GM23338 (cell line): ENCODE data around the gene FLNB. TPM values are rescaled to one million over a fixed set of nuclear protein-coding genes. Genes with fewer than 3 reads are reported as not detected.

Experiments used
- ATAC-seq: fragments of 200-7000 bp; cut with Tn5 transposase; 3 replicates; pipeline ENCODE4 v1.9.1; 2020
- DNase-seq: peaks from one replicate; pipeline ENCODE4 v3.0.0-alpha.2; 2015; ENCODE audit warnings: low spot score
- H2AFZ ChIP-seq: fragments of 200-600 bp; sonication (generic); 2 replicates; pipeline ENCODE4 v1.8.0; 2016; ENCODE audit warnings: antibody characterized with exemption, mild to moderate bottlenecking, moderate library complexity
- H3F3A ChIP-seq: fragments of 200-600 bp; sonication (generic); replicated peaks from 2 replicates; pipeline ENCODE4 v1.8.0; 2017; ENCODE audit warnings: antibody characterized with exemption, mixed run types, low read depth
- H3K27ac ChIP-seq: fragments of 200-600 bp; sonication (generic); 2 replicates; pipeline ENCODE4 v1.6.1; 2016; ENCODE audit warnings: low read depth
- H3K27me3 ChIP-seq: fragments of 200-600 bp; sonication (generic); 2 replicates; pipeline ENCODE4 v1.8.0; 2016; ENCODE audit warnings: mild to moderate bottlenecking, mixed run types, moderate library complexity; ENCODE audit not compliant: insufficient read depth
- H3K36me3 ChIP-seq: fragments of 200-600 bp; sonication (generic); 2 replicates; pipeline ENCODE4 v1.8.0; 2016; ENCODE audit warnings: mild to moderate bottlenecking; ENCODE audit not compliant: insufficient read depth
- H3K4me1 ChIP-seq: fragments of 200-600 bp; sonication (generic); 2 replicates; pipeline ENCODE4 v1.8.0; 2016; ENCODE audit warnings: mild to moderate bottlenecking, moderate library complexity; ENCODE audit not compliant: insufficient read depth
- H3K4me2 ChIP-seq: fragments of 200-600 bp; sonication (generic); 2 replicates; pipeline ENCODE4 v1.7.1; 2017; ENCODE audit warnings: mixed run types
- H3K4me3 ChIP-seq: fragments of 200-600 bp; sonication (generic); 2 replicates; pipeline ENCODE4 v1.6.1; 2016; ENCODE audit warnings: mixed run types
- H3K79me2 ChIP-seq: fragments of 200-600 bp; sonication (generic); replicated peaks from 2 replicates; pipeline ENCODE4 v1.8.0; 2017; ENCODE audit warnings: mild to moderate bottlenecking; ENCODE audit not compliant: insufficient read depth
- H3K9me2 ChIP-seq: fragments of 200-600 bp; sonication (generic); 2 replicates; pipeline ENCODE4 v1.8.0; 2017; ENCODE audit not compliant: insufficient read depth
- H4K20me1 ChIP-seq: fragments of 200-600 bp; sonication (generic); replicated peaks from 2 replicates; pipeline ENCODE4 v1.8.0; 2017; ENCODE audit warnings: mild to moderate bottlenecking; ENCODE audit not compliant: insufficient read depth
- H3K27ac Mint-ChIP-seq: 2 replicates; pipeline ENCODE4 v1.8.0; 2020; ENCODE audit warnings: inconsistent platforms, mild to moderate bottlenecking, moderate library complexity, mixed read lengths
- H3K27me3 Mint-ChIP-seq: 3 replicates; pipeline ENCODE4 v1.8.0; 2022; ENCODE audit warnings: low read depth, mild to moderate bottlenecking, moderate library complexity, mixed read lengths, inconsistent platforms; ENCODE audit not compliant: insufficient read depth, poor library complexity
- H3K36me3 Mint-ChIP-seq: 3 replicates; pipeline ENCODE4 v1.8.0; 2021; ENCODE audit warnings: low read depth, mild to moderate bottlenecking, inconsistent platforms, moderate library complexity, mixed read lengths
- H3K4me1 Mint-ChIP-seq: 3 replicates; pipeline ENCODE4 v1.8.0; 2020; ENCODE audit warnings: mild to moderate bottlenecking, inconsistent platforms, mixed read lengths
- H3K4me3 Mint-ChIP-seq: 3 replicates; pipeline ENCODE4 v1.8.0; 2021; ENCODE audit warnings: moderate library complexity, mild to moderate bottlenecking, inconsistent platforms, mixed read lengths
- H3K9me3 Mint-ChIP-seq: 3 replicates; pipeline ENCODE4 v1.8.0; 2020; ENCODE audit warnings: moderate library complexity, mild to moderate bottlenecking, inconsistent platforms, mixed read lengths
- CREB1 ChIP-seq: fragments of 250-450 bp; sonication (Bioruptor Pico); IDR thresholded peaks from 2 replicates; pipeline ENCODE4 v1.5.0; 2020; ENCODE audit warnings: low read depth, mild to moderate bottlenecking, moderate library complexity
- EZH2 ChIP-seq: fragments of 200-600 bp; sonication (generic); IDR thresholded peaks from one replicate; pipeline ENCODE4 v1.8.0; 2017; ENCODE audit warnings: antibody characterized with exemption, mild to moderate bottlenecking, low read depth; ENCODE audit not compliant: unreplicated experiment
- NANOG ChIP-seq: IDR thresholded peaks from 2 replicates; pipeline ENCODE4 v1.6.1; 2016; ENCODE audit warnings: antibody characterized with exemption, borderline replicate concordance
- STAT1 ChIP-seq: IDR thresholded peaks from one replicate; pipeline ENCODE4 v1.6.1; 2016; ENCODE audit warnings: antibody characterized with exemption; ENCODE audit not compliant: unreplicated experiment
- ZNF114 ChIP-seq: fragments of 250-450 bp; sonication (Bioruptor Pico); IDR thresholded peaks from 2 replicates; pipeline ENCODE4 v1.5.0; 2020; ENCODE audit warnings: mild to moderate bottlenecking, moderate library complexity
- ZNF462 ChIP-seq: fragments of 250-450 bp; sonication (Bioruptor Pico); IDR thresholded peaks from 2 replicates; pipeline ENCODE4 v1.5.0; 2020; ENCODE audit warnings: mild to moderate bottlenecking, moderate library complexity
- polyA plus RNA-seq: library from polyadenylated mRNA; unstranded; fragments of >200 nt; fragmentation: Nextera tagmentation; extraction: Ambion mirVana; gene quantifications from 2 replicates; pipeline ENCODE4 v1.2.1, GENCODE V29; 2016
- total RNA-seq: library from RNA; depleted of rRNA; stranded (reverse); fragments of >200 nt; shearing (Covaris generic); gene quantifications from 2 replicates; pipeline ENCODE4 v1.2.3, GENCODE V29; 2014
- TF ChIP-seq, protein P1 (sequence below), 2 experiments: fragments of 200-600 bp in 1 of 2; sonication (generic) in 1 of 2; conservative IDR thresholded peaks; 2 replicates each; pipeline versions ENCODE4 v1.5.1 to v1.6.1; 2016 to 2017; ENCODE audit warnings: antibody characterized with exemption in 2 of 2, low read depth in 2 of 2, mild to moderate bottlenecking in 2 of 2, moderate library complexity in 1 of 2

The FLNB gene
- total and polyA plus RNA-seq, 2 experiments from 2014 or later: 39.7 to 179 TPM

DNA sequence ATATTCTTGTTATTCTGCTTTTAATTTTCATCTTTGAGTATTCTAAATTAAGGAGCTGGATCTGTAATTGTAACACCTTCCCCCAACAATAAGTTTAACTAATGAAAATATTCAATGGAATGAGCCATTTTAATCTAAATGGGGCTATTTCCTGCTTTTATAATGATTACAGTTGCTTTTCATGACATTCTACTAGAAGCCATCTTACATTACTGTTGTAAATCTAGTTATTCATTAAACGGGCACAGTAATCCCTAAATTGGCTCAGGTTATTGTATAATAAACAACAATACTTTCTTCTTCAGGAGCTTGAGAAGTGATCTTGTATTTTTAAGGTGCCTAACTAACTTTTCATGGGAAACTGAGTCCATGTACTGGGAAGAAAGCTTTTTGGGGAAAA, 8.5 kb downstream of the FLNB start:
- H3K4me3 Mint-ChIP-seq: no peak overlapping the region
- TF ChIP-seq STAT1 (no peak), CREB1 (CRISPR knock-in tag) (no peak)
- TF ChIP-seq, protein P1, sequence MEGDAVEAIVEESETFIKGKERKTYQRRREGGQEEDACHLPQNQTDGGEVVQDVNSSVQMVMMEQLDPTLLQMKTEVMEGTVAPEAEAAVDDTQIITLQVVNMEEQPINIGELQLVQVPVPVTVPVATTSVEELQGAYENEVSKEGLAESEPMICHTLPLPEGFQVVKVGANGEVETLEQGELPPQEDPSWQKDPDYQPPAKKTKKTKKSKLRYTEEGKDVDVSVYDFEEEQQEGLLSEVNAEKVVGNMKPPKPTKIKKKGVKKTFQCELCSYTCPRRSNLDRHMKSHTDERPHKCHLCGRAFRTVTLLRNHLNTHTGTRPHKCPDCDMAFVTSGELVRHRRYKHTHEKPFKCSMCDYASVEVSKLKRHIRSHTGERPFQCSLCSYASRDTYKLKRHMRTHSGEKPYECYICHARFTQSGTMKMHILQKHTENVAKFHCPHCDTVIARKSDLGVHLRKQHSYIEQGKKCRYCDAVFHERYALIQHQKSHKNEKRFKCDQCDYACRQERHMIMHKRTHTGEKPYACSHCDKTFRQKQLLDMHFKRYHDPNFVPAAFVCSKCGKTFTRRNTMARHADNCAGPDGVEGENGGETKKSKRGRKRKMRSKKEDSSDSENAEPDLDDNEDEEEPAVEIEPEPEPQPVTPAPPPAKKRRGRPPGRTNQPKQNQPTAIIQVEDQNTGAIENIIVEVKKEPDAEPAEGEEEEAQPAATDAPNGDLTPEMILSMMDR (conservative IDR thresholded peaks at IDR 0.05; ENCODE audit: low read depth in 2 of 2): no peak
- peaks cover 86% of the 10 kb centered on the region for H3K4me1 ChIP-seq
- peak overlapping the region; percentile 80; the same call in 1 of the 2 replicates for H3K27ac Mint-ChIP-seq
- peaks cover 11% of the 10 kb centered on the region for H3F3A ChIP-seq
- H4K20me1 ChIP-seq: peaks cover 50% of the 10 kb centered on the region
- H3K36me3 ChIP-seq: no peaks in the 10 kb centered on the region
- no peaks in the 10 kb centered on the region for H3K27me3 ChIP-seq
- H3K27ac ChIP-seq: 0 out of 2 replicates have a peak overlapping the region, but pooled peaks have one; percentile 64
- no peaks in the 10 kb centered on the region for H3K9me2 ChIP-seq
- H3K79me2 ChIP-seq: peaks cover 96% of the 10 kb centered on the region
- H3K4me3 ChIP-seq: no peak overlapping the region
- ATAC-seq (no peak), DNase-seq (no peak)
- H3K9me3 Mint-ChIP-seq: no peaks in the 10 kb centered on the region
- H3K4me2 ChIP-seq: peak overlapping the region; percentile 38; the same call in 1 of the 2 replicates
- peaks cover 12% of the 10 kb centered on the region for H3K27me3 Mint-ChIP-seq
- H2AFZ ChIP-seq: no peak overlapping the region
- H3K36me3 Mint-ChIP-seq: no peaks in the 10 kb centered on the region; the same call in 2 of the 3 replicates
- peaks cover 72% of the 10 kb centered on the region for H3K4me1 Mint-ChIP-seq

GRCh38 chr3:58018892-58019742, 10.9 kb downstream of the FLNB start:
- peak overlapping the region; percentile 70 for H3K4me2 ChIP-seq
- peaks cover 11% of the 10 kb centered on the region for H3F3A ChIP-seq
- peaks cover 96% of the 10 kb centered on the region for H3K79me2 ChIP-seq
- H3K27me3 ChIP-seq: no peaks in the 10 kb centered on the region
- H3K4me1 ChIP-seq: peaks cover 82% of the 10 kb centered on the region
- Mint-ChIP-seq H3K9me3 (no peaks in the 10 kb centered on the region), H3K36me3 (no peaks in the 10 kb centered on the region; the same call in 2 of the 3 replicates), H3K4me1 (peaks cover 71% of the 10 kb centered on the region), H3K27me3 (peaks cover 8% of the 10 kb centered on the region), H3K4me3 (no peak overlapping the region; the same call in 2 of the 3 replicates), H3K27ac (peak overlapping the region; percentile 96)
- DNase-seq (no peak), ATAC-seq (no peak)
- H3K4me3 ChIP-seq: no peak overlapping the region
- peaks cover 32% of the 10 kb centered on the region for H4K20me1 ChIP-seq
- no peaks in the 10 kb centered on the region for H3K9me2 ChIP-seq
- H3K36me3 ChIP-seq: no peaks in the 10 kb centered on the region
- peak overlapping the region; percentile 99 for H3K27ac ChIP-seq
- H2AFZ ChIP-seq: no peak overlapping the region
- TF ChIP-seq CREB1 (CRISPR knock-in tag) (no peak), EZH2 (no peak), ZNF114 (no peak), NANOG (no peak), ZNF462 (CRISPR knock-in tag) (no peak)
- TF ChIP-seq, protein P1 (conservative IDR thresholded peaks at IDR 0.05; ENCODE audit: low read depth in 2 of 2): no peak
